Astrocyte of the spinal cord (primary cell): ENCODE data around the gene VDAC2.

Experiments
- DNase-seq: peaks from one replicate; pipeline ENCODE4 v3.0.0; 2011; ENCODE audit warnings: low read depth, low spot score
- H3K4me3 ChIP-seq: 2 replicates; pipeline ENCODE4 v1.5.1; 2011; ENCODE audit warnings: low read depth, mild to moderate bottlenecking, low read length, moderate library complexity
- CTCF ChIP-seq: IDR thresholded peaks from 2 replicates; pipeline ENCODE4 v1.5.1; 2012; ENCODE audit warnings: low read depth, mild to moderate bottlenecking, low read length, inconsistent platforms
- in situ Hi-C: cut with HindIII; loops from 2 replicates; pipeline ENCODE4 v1.10.0; 2017; ENCODE audit warnings: low sequenced_read_pairs

Gene VDAC2

DNA sequence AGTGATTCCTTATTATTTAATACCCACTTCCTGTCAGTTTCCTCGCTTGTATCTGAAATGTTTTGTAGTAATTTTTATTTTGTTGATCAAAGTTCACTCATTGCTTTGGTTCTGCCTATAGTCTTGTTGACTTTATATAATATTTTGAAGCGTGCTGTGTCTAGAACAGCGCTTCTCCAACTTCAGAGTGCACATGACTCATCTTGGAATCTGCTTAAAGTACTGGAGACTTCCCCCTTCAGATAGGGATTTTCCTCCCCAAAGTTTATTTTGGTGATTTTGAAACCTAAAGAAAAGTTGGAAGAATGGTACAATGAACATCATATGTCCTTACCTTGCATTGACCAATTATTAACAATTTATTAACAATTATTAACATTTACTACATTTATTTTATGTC lies 19.4 kb downstream of the VDAC2 start:
- H3K4me3 ChIP-seq, result no peak overlapping the region
- in situ Hi-C loops, result no loop called here
- peak; percentile 54 for DNase-seq
- no peak for TF ChIP-seq CTCF

- peak; percentile 84 for DNase-seq
- no peak overlapping the region for H3K4me3 ChIP-seq
- in situ Hi-C loops, result no loop called here
- TF ChIP-seq CTCF, result peak; percentile 94
Measured at GRCh38 chr10:75230600-75231038, 20.0 kb downstream of the VDAC2 start.

DNA sequence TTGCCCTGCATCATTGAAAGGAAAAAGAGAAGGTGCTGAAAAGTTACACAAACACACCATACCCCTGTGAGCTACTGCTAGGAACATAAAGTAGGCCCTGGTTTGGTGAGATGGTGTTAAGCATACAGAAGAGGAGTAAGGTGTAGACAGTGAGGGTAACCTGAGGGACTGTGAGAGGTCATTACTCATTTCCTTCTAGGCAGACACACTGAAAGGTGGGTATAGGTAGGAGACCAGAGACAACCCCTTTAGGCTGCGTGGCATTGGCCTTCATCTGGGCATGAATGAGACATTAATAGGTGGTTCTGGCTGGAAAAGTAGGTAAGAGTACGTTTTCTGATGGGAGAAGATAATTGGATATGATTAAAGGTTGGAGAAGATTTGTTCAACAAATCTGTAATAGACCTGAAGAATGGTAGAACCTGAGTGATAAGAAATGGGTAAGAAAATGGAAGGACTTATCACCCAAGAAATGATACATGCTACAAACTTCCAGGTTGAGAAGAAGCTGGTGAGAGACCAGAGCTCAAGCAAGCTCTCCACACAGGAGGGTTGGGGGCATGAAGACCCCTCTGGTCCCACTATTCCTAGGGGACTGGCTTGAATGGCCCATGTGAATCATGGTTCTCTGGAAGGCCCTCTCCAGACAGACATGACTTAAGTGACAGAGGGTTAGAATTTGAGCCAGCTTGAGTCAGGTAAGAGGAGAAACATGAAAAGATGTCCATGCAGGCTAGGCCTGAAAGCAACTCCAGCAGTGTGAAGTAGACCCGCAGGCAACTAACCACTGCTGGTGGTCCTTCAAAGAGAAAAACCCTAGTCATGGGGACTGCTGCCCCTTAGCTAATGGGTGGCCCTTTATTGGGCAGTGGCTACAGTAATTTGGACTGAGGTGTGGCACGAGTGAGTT lies 21.3 kb downstream of the VDAC2 start:
- in situ Hi-C loops, result no loop called here
- DNase-seq, result no peak

GRCh38 chr10:75233444-75234016 lies 22.9 kb downstream of the VDAC2 start:
- in situ Hi-C loops, result no loop called here
- TF ChIP-seq CTCF, result no peak

More for the DNA sequence above, 21.3 kb downstream of the VDAC2 start:
- no peak overlapping the region for H3K4me3 ChIP-seq
- TF ChIP-seq CTCF, result no peak

DNA sequence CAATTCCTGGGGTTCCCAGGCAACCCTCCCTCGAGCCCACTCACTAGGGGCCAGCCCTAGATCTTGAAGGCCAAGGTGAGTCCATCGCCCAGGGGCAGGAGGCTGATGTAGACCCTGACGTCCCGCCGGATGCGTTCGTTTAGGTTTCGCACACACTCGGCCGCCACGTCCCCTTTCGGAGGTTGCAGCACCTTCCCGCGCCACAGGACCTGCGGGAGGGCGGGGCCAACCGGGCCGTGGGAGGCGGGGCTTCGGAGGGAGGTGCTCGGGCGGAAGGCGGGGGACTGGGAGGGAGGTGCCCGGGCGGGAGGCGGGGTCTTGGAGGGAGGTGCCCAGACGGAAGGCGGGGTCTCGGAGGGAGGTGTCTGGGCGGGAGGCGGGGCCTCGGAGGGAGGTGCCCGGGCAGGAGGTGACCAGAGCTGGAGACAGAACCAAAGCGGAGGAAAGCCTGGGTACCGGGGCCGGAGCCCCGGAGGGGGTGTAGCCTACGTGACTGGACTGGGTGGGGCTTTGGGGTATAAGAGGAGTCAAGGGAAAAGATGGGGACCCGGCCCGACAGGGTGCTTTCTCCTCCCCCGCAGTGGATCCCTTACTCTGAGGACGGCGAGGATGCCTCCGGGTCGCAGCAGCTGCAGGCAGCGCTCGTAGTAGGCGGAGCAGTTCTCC lies 23.6 kb downstream of the VDAC2 start:
- in situ Hi-C loops, result no loop called here
- TF ChIP-seq CTCF, result no peak
- DNase-seq, result peak; percentile 90
- peak overlapping the region; percentile 57 for H3K4me3 ChIP-seq

More at GRCh38 chr10:75233444-75234016, 22.9 kb downstream of the VDAC2 start:
- DNase-seq, result no peak
- H3K4me3 ChIP-seq, result no peak overlapping the region

DNA sequence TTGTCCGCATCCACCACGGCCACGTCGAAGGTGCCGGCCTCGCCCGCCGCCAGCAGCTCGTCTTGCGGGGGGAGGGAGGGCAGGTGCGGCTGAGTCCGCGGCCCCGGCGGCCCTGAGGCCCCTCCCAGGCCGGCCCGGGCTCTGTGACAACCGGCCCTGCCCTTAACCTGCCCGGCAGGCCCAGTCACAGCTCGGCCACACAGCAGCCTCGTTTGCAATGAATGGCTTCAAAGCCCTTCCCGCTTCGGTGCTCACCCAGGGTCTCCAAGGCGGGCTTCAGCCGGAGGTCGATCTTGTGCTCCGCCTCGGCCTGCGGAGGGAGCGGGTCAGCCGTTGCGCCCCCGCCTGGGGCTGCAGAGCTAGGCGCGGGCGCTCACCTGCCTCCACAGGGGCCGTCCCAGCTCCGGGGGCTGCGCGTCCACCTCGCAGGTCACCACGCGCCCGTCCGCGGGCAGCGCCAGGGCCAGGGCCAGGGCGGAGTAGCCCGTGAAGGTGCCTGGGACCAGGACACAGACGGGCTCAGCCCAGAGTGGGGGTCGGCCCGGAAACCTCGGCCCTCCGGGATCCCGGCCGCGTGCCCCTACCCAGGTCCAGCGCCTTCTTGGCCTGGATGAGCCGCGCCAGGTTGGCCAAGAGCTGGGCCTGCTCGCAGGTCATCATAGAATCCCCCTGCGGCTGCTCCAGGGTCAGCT lies 24.2 kb downstream of the VDAC2 start:
- peak overlapping the region; percentile 57 for H3K4me3 ChIP-seq
- no peak for TF ChIP-seq CTCF
- DNase-seq, result no peak
- in situ Hi-C loops, result no loop called here
